Peyer's patch (tissue), 4 donors: ENCODE measurements around the gene DCLRE1C. TPM values are rescaled to one million over a fixed set of nuclear protein-coding genes. Genes with fewer than 3 reads are reported as not detected.

ENCODE experiments used
- DNase-seq, 3 donors: peaks; one replicate each; pipeline ENCODE4 v3.0.0-alpha.2; 2017 to 2019
- H3K27ac ChIP-seq, 4 donors: fragments of 200-600 bp; sonication (generic); one replicate each; pipeline ENCODE4 v1.5.1; 2016 to 2019
- H3K27me3 ChIP-seq, 2 donors: fragments of 200-600 bp; sonication (generic); one replicate each; pipeline ENCODE4 v1.5.1; 2019
- H3K36me3 ChIP-seq, 3 donors: fragments of 200-600 bp; sonication (generic); one replicate each; pipeline ENCODE4 v1.5.1; 2016 to 2019
- H3K4me1 ChIP-seq, 4 donors: fragments of 200-600 bp; sonication (generic); one replicate each; pipeline ENCODE4 v1.5.1; 2016 to 2019
- H3K4me3 ChIP-seq, 4 donors: fragments of 200-600 bp; sonication (generic); 1 replicate in 3 of 4; 2 replicates in 1 of 4; pipeline ENCODE4 v1.5.1; 2016 to 2019; ENCODE audit warnings: mild to moderate bottlenecking in 1 of 4
- H3K9me3 ChIP-seq, 4 donors: fragments of 200-600 bp; sonication (generic); one replicate each; pipeline ENCODE4 v1.5.1; 2016 to 2019; ENCODE audit warnings: mild to moderate bottlenecking in 1 of 4
- CTCF ChIP-seq, 6 experiments: fragments of 450-650 bp in 4 of 6; fragments of 200-600 bp in 2 of 6; sonication (generic) in 1 of 6; IDR thresholded peaks; one replicate each; pipeline ENCODE4 v1.5.1; 2017 to 2019; ENCODE audit warnings: antibody characterized with exemption in 6 of 6, mild to moderate bottlenecking in 3 of 6, moderate library complexity in 1 of 6
- POLR2A ChIP-seq, 2 donors: fragments of 450-650 bp; IDR thresholded peaks; one replicate each; pipeline ENCODE4 v1.5.1; 2017; ENCODE audit warnings: antibody characterized with exemption in 2 of 2, mild to moderate bottlenecking in 2 of 2, moderate library complexity in 2 of 2
- total RNA-seq, 4 donors: library from RNA; depleted of rRNA; stranded (reverse); fragments of >200 nt; gene quantifications; one replicate each; pipeline ENCODE4 v1.1.0, GENCODE V29; 2016

Gene DCLRE1C
- total RNA-seq, 4 donors from 2014 or later = 10.9 to 18.2 (median 16.5) TPM

GRCh38 chr10:14880229-14880628, 73.7 kb downstream of the DCLRE1C start:
- no peak for DNase-seq
- H3K27me3 ChIP-seq = no peaks in the 10 kb centered on the region
- H3K36me3 ChIP-seq = no peaks in the 10 kb centered on the region
- no peaks in the 10 kb centered on the region for H3K9me3 ChIP-seq
- H3K4me1 ChIP-seq = peaks cover 0 to 15% (median 0%) of the 10 kb centered on the region in 4 donors
- H3K4me3 ChIP-seq = peak overlapping the region in 1 of 4 donors; percentile 93
- TF ChIP-seq POLR2A (IDR thresholded peaks at IDR 0.05) (no peak), CTCF (IDR thresholded peaks at IDR 0.05) (no peak)
- H3K27ac ChIP-seq = no peak overlapping the region

DNA sequence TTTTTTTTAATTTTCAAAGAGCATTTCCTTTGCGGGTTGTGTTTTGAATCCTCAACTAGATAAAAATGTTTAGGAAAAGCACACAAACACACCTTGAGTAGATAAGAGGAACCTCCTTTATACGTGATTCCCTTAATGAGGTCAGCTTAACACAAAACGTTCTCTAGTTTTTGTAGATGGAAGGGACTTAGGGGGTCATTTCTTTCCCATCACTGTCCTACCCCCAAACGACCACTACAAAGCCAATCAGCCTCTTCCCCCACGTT, 74.0 kb downstream of the DCLRE1C start:
- Histone ChIP-seq H3K4me1 (peaks cover 0 to 15% (median 0%) of the 10 kb centered on the region in 4 donors), H3K4me3 (peak overlapping the region in 1 of 4 donors; percentile 93), H3K27me3 (no peaks in the 10 kb centered on the region), H3K9me3 (no peaks in the 10 kb centered on the region), H3K36me3 (no peaks in the 10 kb centered on the region), H3K27ac (no peak overlapping the region)
- TF ChIP-seq CTCF (IDR thresholded peaks at IDR 0.05) (no peak), POLR2A (IDR thresholded peaks at IDR 0.05) (no peak)
- no peak for DNase-seq

DNA sequence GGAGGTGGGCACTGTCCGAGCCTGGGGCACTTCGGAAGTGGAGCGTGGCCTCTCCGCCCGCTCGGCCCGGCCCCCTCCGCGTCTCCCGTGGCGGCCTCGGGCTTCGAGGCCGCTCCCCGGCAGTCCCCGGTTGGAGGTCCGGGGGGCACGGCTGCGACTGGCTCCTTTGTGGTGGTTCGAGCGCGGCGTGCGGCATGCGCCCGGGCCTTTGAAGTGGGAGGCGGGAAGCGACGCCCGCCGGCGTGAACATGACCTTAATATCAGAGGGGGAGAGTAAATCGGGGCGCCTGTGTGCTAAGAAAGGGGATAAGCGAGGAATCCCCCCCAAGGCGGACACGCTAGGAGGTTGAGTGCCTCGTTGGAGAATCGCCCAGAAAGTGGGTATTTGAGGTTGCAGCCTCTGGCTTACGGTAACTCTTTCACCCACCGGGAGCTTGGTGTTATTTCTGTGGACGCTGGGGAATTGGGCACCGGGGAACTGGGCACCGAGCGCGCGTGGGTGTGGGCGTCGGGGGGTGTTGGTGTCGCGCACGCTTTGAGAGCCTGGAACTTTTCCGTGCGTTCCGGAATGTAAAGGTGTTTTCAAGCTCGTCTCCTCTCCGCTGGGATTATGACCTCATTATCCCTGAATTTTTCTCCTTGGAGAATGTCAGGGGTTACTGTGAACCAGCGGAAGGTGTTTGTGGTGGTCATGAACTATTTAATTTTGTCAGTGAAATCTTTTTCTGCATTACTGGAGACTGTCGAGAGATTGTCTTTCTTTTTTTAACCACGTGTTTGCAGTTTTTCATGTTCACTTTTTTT, 74.6 kb downstream of the DCLRE1C start:
- no peak for TF ChIP-seq CTCF (IDR thresholded peaks at IDR 0.05)
- TF ChIP-seq POLR2A (IDR thresholded peaks at IDR 0.05) = no peak
- Histone ChIP-seq H3K36me3 (no peaks in the 10 kb centered on the region), H3K27ac (peak overlapping the region; percentile 83 to 93 (median 90)), H3K27me3 (no peaks in the 10 kb centered on the region), H3K9me3 (no peaks in the 10 kb centered on the region), H3K4me3 (peak overlapping the region; percentile 83 to 99 (median 93)), H3K4me1 (peaks cover 0 to 15% (median 0%) of the 10 kb centered on the region in 4 donors)
- DNase-seq = peak in 1 of 3 donors; percentile 20

DNA sequence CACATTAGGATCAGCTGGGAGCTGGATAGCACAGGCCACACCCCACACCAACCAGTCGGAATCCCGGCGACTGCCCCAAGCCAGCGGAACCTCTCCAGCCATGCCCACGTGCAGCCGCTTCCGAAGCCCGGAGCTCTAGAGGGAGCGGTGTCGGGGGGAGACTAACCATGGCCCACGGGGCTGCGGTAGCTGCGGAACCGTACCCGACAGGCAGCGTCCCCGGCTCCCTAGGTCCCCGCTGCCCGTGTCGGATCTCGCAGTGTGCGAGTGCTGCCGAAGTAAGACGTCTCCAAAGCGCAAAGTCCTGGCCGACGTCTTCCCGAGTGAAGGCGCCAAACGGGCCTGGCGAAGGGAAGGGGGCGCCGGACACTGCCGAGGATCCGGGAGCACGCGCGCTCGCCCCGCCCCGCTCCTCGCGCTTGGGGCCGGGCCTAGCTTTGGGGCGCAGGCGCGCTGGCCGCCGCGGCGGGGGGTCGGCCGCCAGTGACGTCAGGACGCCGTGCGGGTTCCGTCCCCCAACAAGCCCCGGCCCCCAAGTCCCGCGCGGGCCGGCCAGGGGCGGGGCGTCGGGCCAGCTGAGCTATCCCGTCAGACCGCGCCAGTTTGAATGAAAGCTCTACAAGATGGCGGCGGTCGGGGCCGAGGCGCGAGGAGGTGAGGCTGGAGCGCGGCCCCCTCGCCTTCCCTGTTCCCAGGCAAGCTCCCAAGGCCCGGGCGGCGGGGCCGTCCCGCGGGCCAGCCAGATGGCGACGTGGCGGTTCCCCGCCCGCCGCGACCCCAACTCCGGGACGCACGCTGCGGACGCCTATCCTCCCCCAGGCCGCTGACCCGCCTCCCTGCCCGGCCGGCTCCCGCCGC, 75.4 kb downstream of the DCLRE1C start, which contains the start of gene SUV39H2:
TSS of gene SUV39H2 (plus strand) at position 601 of the 858 bp plus-strand sequence. CDS start at position 624, 23 bp downstream.
- TF ChIP-seq POLR2A (IDR thresholded peaks at IDR 0.05) (peak; percentile 70 to 73), CTCF (IDR thresholded peaks at IDR 0.05) (peak in 1 of 6 experiments; percentile 18)
- no peaks in the 10 kb centered on the region for H3K9me3 ChIP-seq
- DNase-seq = peak; percentile 93 to 97 (median 97)
- H3K4me3 ChIP-seq = peak within 1 kb of the TSS; percentile 83 to 99 (median 93)
- H3K27ac ChIP-seq = peak within 1 kb of the TSS; percentile 83 to 93 (median 90)
- no peaks in the 10 kb centered on the region for H3K36me3 ChIP-seq
- H3K27me3 ChIP-seq = no peaks in the 10 kb centered on the region
- H3K4me1 ChIP-seq = peaks cover 0 to 15% (median 0%) of the 10 kb centered on the region in 4 donors

DNA sequence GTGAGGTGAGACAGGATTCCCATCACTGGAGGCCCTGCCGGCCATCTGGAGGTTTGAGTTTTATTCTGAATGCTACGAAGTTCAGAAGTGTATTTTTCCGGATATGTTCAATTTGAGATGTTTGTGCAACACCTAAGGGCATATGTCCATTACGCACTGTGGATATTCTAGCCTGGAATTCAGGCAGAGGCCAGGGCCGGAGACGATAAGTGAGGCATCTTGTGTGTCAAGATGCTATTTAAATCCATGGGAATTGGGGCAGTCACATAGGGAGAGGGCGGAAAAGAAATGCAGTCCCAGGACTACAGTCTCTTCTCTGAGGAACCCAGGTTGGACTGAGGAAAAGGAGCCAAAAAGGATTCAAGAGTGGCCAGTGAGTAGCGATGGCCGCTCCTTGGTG, 77.1 kb downstream of the DCLRE1C start:
- Histone ChIP-seq H3K27ac (no peak overlapping the region), H3K4me3 (no peak overlapping the region), H3K4me1 (peaks cover 0 to 15% (median 0%) of the 10 kb centered on the region in 4 donors), H3K36me3 (no peaks in the 10 kb centered on the region), H3K27me3 (no peaks in the 10 kb centered on the region), H3K9me3 (no peaks in the 10 kb centered on the region)
- DNase-seq = no peak
- TF ChIP-seq POLR2A (IDR thresholded peaks at IDR 0.05) (no peak), CTCF (IDR thresholded peaks at IDR 0.05) (no peak)
